Liver (tissue), 9 donors: ENCODE data around the gene KCNQ1. TPM values are rescaled to one million over a fixed set of nuclear protein-coding genes. Genes with fewer than 3 reads are reported as not detected.

ENCODE experiments used
- DNase-seq: peaks from one replicate; pipeline ENCODE4 v3.0.0-alpha.2; 2017; ENCODE audit warnings: low spot score
- H3K27ac ChIP-seq, 2 donors: one replicate each; pipeline ENCODE4 v1.7.0; 2013; ENCODE audit warnings: inconsistent platforms in 2 of 2, low read length in 2 of 2, control low read depth in 1 of 2, low read depth in 1 of 2, mild to moderate bottlenecking in 1 of 2
- H3K27me3 ChIP-seq, 4 donors: one replicate each; pipeline versions ENCODE4 v1.6.1 to v1.7.0; 2013; ENCODE audit warnings: low read length in 3 of 4, inconsistent platforms in 1 of 4, mild to moderate bottlenecking in 1 of 4, moderate library complexity in 1 of 4; ENCODE audit not compliant: control insufficient read depth in 4 of 4, insufficient read depth in 4 of 4
- H3K36me3 ChIP-seq, 4 donors: one replicate each; pipeline versions ENCODE4 v1.6.1 to v1.7.0; 2013; ENCODE audit warnings: low read length in 3 of 4, mild to moderate bottlenecking in 3 of 4, low read depth in 1 of 4, moderate library complexity in 1 of 4; ENCODE audit not compliant: control insufficient read depth in 4 of 4, insufficient read depth in 3 of 4
- H3K4me1 ChIP-seq, 4 donors: one replicate each; pipeline versions ENCODE4 v1.6.1 to v1.7.0; 2013; ENCODE audit warnings: low read length in 3 of 4, mild to moderate bottlenecking in 3 of 4, moderate library complexity in 1 of 4; ENCODE audit not compliant: control insufficient read depth in 4 of 4, insufficient read depth in 4 of 4
- H3K4me3 ChIP-seq, 3 donors: one replicate each; pipeline versions ENCODE4 v1.6.1 to v1.7.0; 2013; ENCODE audit warnings: low read length in 3 of 3, control low read depth in 1 of 3, low read depth in 1 of 3, mild to moderate bottlenecking in 1 of 3
- H3K9ac ChIP-seq, 2 donors: one replicate each; pipeline ENCODE4 v1.7.0; 2013; ENCODE audit warnings: low read length in 2 of 2, mild to moderate bottlenecking in 2 of 2, moderate library complexity in 2 of 2, control low read depth in 1 of 2, low read depth in 1 of 2
- H3K9me3 ChIP-seq, 4 donors: one replicate each; pipeline versions ENCODE4 v1.6.1 to v1.7.0; 2013; ENCODE audit warnings: low read length in 3 of 4; ENCODE audit not compliant: control insufficient read depth in 4 of 4
- CTCF ChIP-seq: fragments of 150-350 bp; IDR thresholded peaks from 2 replicates; pipeline ENCODE4 v1.5.1; 2017; ENCODE audit warnings: improper control_type of control experiment, low read depth, low read length; ENCODE audit not compliant: missing input control
- FOXA1 ChIP-seq: IDR thresholded peaks from 2 replicates; pipeline ENCODE4 v1.6.1; 2016; ENCODE audit warnings: antibody characterized with exemption
- GABPA ChIP-seq, 2 donors: IDR thresholded peaks in 1 of 2; conservative IDR thresholded peaks in 1 of 2; 2 replicates each; pipeline ENCODE4 v1.6.1; 2016; ENCODE audit warnings: antibody characterized with exemption in 2 of 2, mild to moderate bottlenecking in 1 of 2, moderate library complexity in 1 of 2
- HNF4G ChIP-seq: IDR thresholded peaks from 2 replicates; pipeline ENCODE4 v1.6.1; 2016; ENCODE audit warnings: antibody characterized with exemption
- MAX ChIP-seq: IDR thresholded peaks from 2 replicates; pipeline ENCODE4 v1.6.1; 2016; ENCODE audit warnings: antibody characterized with exemption
- NR2F2 ChIP-seq: IDR thresholded peaks from 2 replicates; pipeline ENCODE4 v1.6.1; 2016; ENCODE audit warnings: antibody characterized with exemption
- REST ChIP-seq: IDR thresholded peaks from 2 replicates; pipeline ENCODE4 v1.6.1; 2016; ENCODE audit warnings: antibody characterized with exemption, mild to moderate bottlenecking
- RXRA ChIP-seq, 2 donors: IDR thresholded peaks; 2 replicates each; pipeline ENCODE4 v1.6.1; 2017 to 2018; ENCODE audit warnings: antibody characterized with exemption in 2 of 2, mild to moderate bottlenecking in 1 of 2
- SP1 ChIP-seq: IDR thresholded peaks from 2 replicates; pipeline ENCODE4 v1.6.1; 2018; ENCODE audit warnings: antibody characterized with exemption, mild to moderate bottlenecking
- TAF1 ChIP-seq: conservative IDR thresholded peaks from 2 replicates; pipeline ENCODE4 v1.6.1; 2016; ENCODE audit warnings: antibody characterized with exemption, mild to moderate bottlenecking
- YY1 ChIP-seq: IDR thresholded peaks from 2 replicates; pipeline ENCODE4 v1.6.1; 2016; ENCODE audit warnings: antibody characterized with exemption, mild to moderate bottlenecking
- ZBTB33 ChIP-seq: IDR thresholded peaks from 2 replicates; pipeline ENCODE4 v1.6.1; 2016; ENCODE audit warnings: antibody characterized with exemption
- WGBS: extraction: QIAGEN DNeasy Blood & Tissue Kit; methylation state at CpG from one replicate; pipeline ENCODE4 v1.1.7; 2013; 5-methylcytosine and 5-hydroxymethylcytosine counted together
- polyA plus RNA-seq, 2 donors: library from polyadenylated mRNA; stranded (reverse) in 1 of 2; unstranded in 1 of 2; fragments of 200-250 nt in 1 of 2; fragments of >200 nt in 1 of 2; fragmentation: Nextera tagmentation in 1 of 2; extraction: Ambion mirVana in 1 of 2; gene quantifications; one replicate each; pipeline versions ENCODE4 v1.2.1 to v1.2.3, GENCODE V29; 2013 to 2015
- total RNA-seq, 2 donors: library from RNA; depleted of rRNA; stranded (reverse); fragments of >200 nt; gene quantifications; one replicate each; pipeline ENCODE4 v1.2.3, GENCODE V29; 2014
- donor health status: healthy.
- donor health status: healthy.
- donor health status: healthy.
- donor health status: healthy.
- donor health status: healthy.

The KCNQ1 gene
- total and polyA plus RNA-seq, 4 donors, result 0.31 to 2.2 (median 1.5) TPM

- 89% methylated on average over 4 of the region's 4 CpGs for WGBS
- no peaks in the 10 kb centered on the region for H3K9me3 ChIP-seq
- no peak for TF ChIP-seq CTCF
- TF ChIP-seq RXRA (IDR thresholded peaks at IDR 0.05), result no peak
- TF ChIP-seq MAX, result no peak
- no peak for TF ChIP-seq ZBTB33
- no peak for TF ChIP-seq HNF4G
- no peak for TF ChIP-seq SP1
- TF ChIP-seq REST, result no peak
- TF ChIP-seq YY1, result no peak
- no peak for TF ChIP-seq TAF1
- TF ChIP-seq GABPA (IDR thresholded peaks at IDR 0.05 in 1 of 2, conservative IDR thresholded peaks at IDR 0.05 in 1 of 2), result no peak
These were observed 348.9 kb downstream of the KCNQ1 start for GRCh38 chr11:2793701-2794045.

GRCh38 chr11:2794046-2794967 is 349.5 kb downstream of the KCNQ1 start:
- 87% methylated on average over 18 of the region's 18 CpGs for WGBS
- Histone ChIP-seq H3K9me3 (peaks cover 0 to 2% (median 0%) of the 10 kb centered on the region in 4 donors), H3K4me1 (peaks cover 0 to 4% (median 0%) of the 10 kb centered on the region in 4 donors), H3K27ac (no peak overlapping the region), H3K9ac (no peak overlapping the region), H3K4me3 (no peak overlapping the region), H3K27me3 (peaks cover 0 to 8% (median 1%) of the 10 kb centered on the region in 4 donors), H3K36me3 (no peaks in the 10 kb centered on the region)
- no peak for TF ChIP-seq NR2F2
- TF ChIP-seq GABPA (IDR thresholded peaks at IDR 0.05 in 1 of 2, conservative IDR thresholded peaks at IDR 0.05 in 1 of 2), result no peak
- no peak for TF ChIP-seq ZBTB33
- no peak for TF ChIP-seq FOXA1
- no peak for TF ChIP-seq MAX
- no peak for TF ChIP-seq REST
- no peak for TF ChIP-seq YY1
- no peak for DNase-seq

More at GRCh38 chr11:2793701-2794045, 348.9 kb downstream of the KCNQ1 start:
- Histone ChIP-seq H3K36me3 (no peaks in the 10 kb centered on the region), H3K27ac (no peak overlapping the region), H3K27me3 (peaks cover 0 to 8% (median 1%) of the 10 kb centered on the region in 4 donors), H3K4me3 (no peak overlapping the region), H3K4me1 (peaks cover 0 to 4% (median 0%) of the 10 kb centered on the region in 4 donors), H3K9ac (no peak overlapping the region)
- DNase-seq, result no peak
